RWPE2 (cell line): ENCODE data around the gene IL17REL.
"Not testable (repeated sequence)": the region's sequence is repeated elsewhere in the genome, so short reads cannot be mapped to it uniquely, and the experiment has no call there.

ENCODE experiments used
- ATAC-seq: fragments of 200-7000 bp; cut with Tn5 transposase; 3 replicates; pipeline ENCODE4 v1.9.1; 2021; ENCODE audit warnings: low read depth
- DNase-seq: peaks from one replicate; pipeline ENCODE4 v3.0.0-alpha.2; 2020; ENCODE audit warnings: low spot score
- H3K27ac ChIP-seq: fragments of 450-650 bp; 2 replicates; pipeline ENCODE4 v1.5.1; 2017; ENCODE audit warnings: mild to moderate bottlenecking; ENCODE audit not compliant: poor library complexity, severe bottlenecking
- H3K27me3 ChIP-seq: fragments of 250-450 bp; sonication (Bioruptor Pico); 2 replicates; pipeline ENCODE4 v1.5.1; 2021; ENCODE audit warnings: mild to moderate bottlenecking, moderate library complexity; ENCODE audit not compliant: insufficient read depth, poor library complexity, severe bottlenecking
- H3K36me3 ChIP-seq: fragments of 250-450 bp; sonication (Bioruptor Pico); 2 replicates; pipeline ENCODE4 v1.5.1; 2020; ENCODE audit warnings: low read depth, mild to moderate bottlenecking, moderate library complexity
- H3K4me1 ChIP-seq: fragments of 250-450 bp; sonication (Bioruptor Pico); 2 replicates; pipeline ENCODE4 v1.5.1; 2021; ENCODE audit warnings: mild to moderate bottlenecking, moderate library complexity; ENCODE audit not compliant: insufficient read depth, poor library complexity, severe bottlenecking
- H3K4me3 ChIP-seq: fragments of 250-450 bp; sonication (Bioruptor Pico); 2 replicates; pipeline ENCODE4 v1.5.1; 2021; ENCODE audit warnings: mild to moderate bottlenecking, moderate library complexity; ENCODE audit not compliant: severe bottlenecking
- H3K9me3 ChIP-seq: fragments of 250-450 bp; sonication (Bioruptor Pico); 2 replicates; pipeline ENCODE4 v1.5.1; 2021; ENCODE audit warnings: mild to moderate bottlenecking, moderate library complexity; ENCODE audit not compliant: severe bottlenecking
- CTCF ChIP-seq: fragments of 450-650 bp; IDR thresholded peaks from one replicate; pipeline ENCODE4 v1.5.1; 2017; ENCODE audit warnings: mild to moderate bottlenecking, moderate library complexity; ENCODE audit not compliant: poor library complexity, severe bottlenecking

IL17REL gene

GRCh38 chr22:49983148-49984042 is 29.2 kb downstream of the IL17REL start:
- peaks cover 26% of the 10 kb centered on the region for H3K27me3 ChIP-seq
- peak; percentile 51 for DNase-seq
- peak; percentile 15 for TF ChIP-seq CTCF
- no peaks in the 10 kb centered on the region for H3K36me3 ChIP-seq
- H3K27ac ChIP-seq, result no peak overlapping the region
- no peak overlapping the region for H3K4me3 ChIP-seq
- no peaks in the 10 kb centered on the region for H3K4me1 ChIP-seq
- ATAC-seq, result no peak; the same call in 2 of the 3 replicates
- peaks cover 2% of the 10 kb centered on the region for H3K9me3 ChIP-seq

GRCh38 chr22:49981799-49982198 is 30.8 kb downstream of the IL17REL start:
- H3K27me3 ChIP-seq, result peaks cover 26% of the 10 kb centered on the region
- H3K4me3 ChIP-seq, H3K27ac ChIP-seq, ATAC-seq, DNase-seq, H3K4me1 ChIP-seq, H3K9me3 ChIP-seq, H3K36me3 ChIP-seq: not testable (repeated sequence)

- no peaks in the 10 kb centered on the region for H3K36me3 ChIP-seq
- H3K4me1 ChIP-seq, result peaks cover 7% of the 10 kb centered on the region
- ATAC-seq (no peak; the same call in 2 of the 3 replicates), DNase-seq (no peak)
- H3K27ac ChIP-seq, result no peak overlapping the region
- H3K9me3 ChIP-seq, result no peaks in the 10 kb centered on the region
- H3K4me3 ChIP-seq, result no peak overlapping the region
- TF ChIP-seq CTCF, result peak; percentile 61
- peaks cover 23% of the 10 kb centered on the region for H3K27me3 ChIP-seq
Observed at GRCh38 chr22:49979587-49980264, 32.8 kb downstream of the IL17REL start.

- Histone ChIP-seq H3K36me3 (no peaks in the 10 kb centered on the region), H3K4me3 (no peak overlapping the region), H3K27ac (no peak overlapping the region), H3K4me1 (peaks cover 7% of the 10 kb centered on the region), H3K9me3 (no peaks in the 10 kb centered on the region), H3K27me3 (peaks cover 1% of the 10 kb centered on the region)
- ATAC-seq (no peak), DNase-seq (no peak)
- no peak for TF ChIP-seq CTCF
Observed at GRCh38 chr22:49977578-49977977, 35.0 kb downstream of the IL17REL start.

- no peaks in the 10 kb centered on the region for H3K9me3 ChIP-seq
- no peaks in the 10 kb centered on the region for H3K27me3 ChIP-seq
- peak; percentile 48 for ATAC-seq
- peak overlapping the region; percentile 15 for H3K27ac ChIP-seq
- peaks cover 7% of the 10 kb centered on the region for H3K4me1 ChIP-seq
- no peak for TF ChIP-seq CTCF
- H3K36me3 ChIP-seq, result no peaks in the 10 kb centered on the region
- no peak for DNase-seq
- no peak overlapping the region for H3K4me3 ChIP-seq
Observed at GRCh38 chr22:49976439-49977175, 36.0 kb downstream of the IL17REL start.
